Stimulated activated CD4-positive, alpha-beta T cell treated with anti-CD3 and anti-CD28 coated beads, Interleukin-4, amount 100 ng/mL, for 4 hours (primary cell): ENCODE data around the gene LCE5A.
"Not testable (repeated sequence)": the region's sequence is repeated elsewhere in the genome, so short reads cannot be mapped to it uniquely, and the experiment has no call there.

Experiments
- DNase-seq, 2 experiments: peaks; one replicate each; pipeline ENCODE4 v3.0.0-alpha.2; 2020

Gene LCE5A, protein sequence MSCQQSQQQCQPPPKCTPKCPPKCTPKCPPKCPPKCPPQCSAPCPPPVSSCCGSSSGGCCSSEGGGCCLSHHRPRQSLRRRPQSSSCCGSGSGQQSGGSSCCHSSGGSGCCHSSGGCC

DNA sequence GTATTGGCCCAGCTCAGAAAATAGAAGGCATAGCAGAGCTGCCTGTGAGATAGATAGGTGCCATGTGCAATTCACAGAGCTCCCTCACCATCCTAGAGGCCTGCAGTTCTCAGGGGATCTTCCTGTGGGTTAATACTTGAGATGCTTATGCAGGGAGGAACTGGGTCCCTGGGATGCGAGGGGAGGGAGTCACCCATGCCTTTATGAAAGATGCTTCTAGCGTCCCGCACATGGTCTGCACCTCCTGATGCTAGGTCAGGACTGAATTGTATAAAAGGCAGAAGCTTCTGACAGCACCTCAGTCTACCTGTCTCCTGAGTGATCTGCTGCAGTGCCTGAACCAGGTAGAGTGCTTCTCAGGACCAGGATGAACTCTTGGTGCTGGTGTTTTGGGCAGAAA lies at the start of gene LCE5A:
LCE5A (plus strand) TSS at position 301 of the 400 bp plus-strand sequence. CDS start 732 bp downstream, outside the sequence.
- DNase-seq, result no peak

DNA sequence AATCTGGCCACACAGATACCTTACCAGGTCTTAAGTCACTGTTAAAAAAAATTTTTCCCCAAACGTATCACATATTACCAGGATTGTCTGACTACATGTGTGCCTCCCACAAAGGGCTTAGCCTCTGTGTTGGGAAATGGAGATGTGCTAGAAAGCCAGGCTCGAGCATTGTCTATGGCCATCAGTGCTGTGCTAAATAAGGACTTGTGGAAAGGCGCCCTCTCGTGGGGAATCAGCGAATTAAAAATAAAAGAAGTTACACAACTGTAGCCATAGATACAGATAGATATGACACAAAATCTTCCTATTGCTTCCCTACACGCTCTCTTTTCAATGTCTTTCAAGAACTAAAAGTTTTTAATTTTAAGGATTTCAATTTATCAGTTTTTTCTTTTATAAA lies 49.1 kb upstream of the LCE5A start:
- peak; percentile 35 to 36 for DNase-seq

- no peak for DNase-seq
Measured at GRCh38 chr1:152462636-152463035, 48.0 kb upstream of the LCE5A start.

DNA sequence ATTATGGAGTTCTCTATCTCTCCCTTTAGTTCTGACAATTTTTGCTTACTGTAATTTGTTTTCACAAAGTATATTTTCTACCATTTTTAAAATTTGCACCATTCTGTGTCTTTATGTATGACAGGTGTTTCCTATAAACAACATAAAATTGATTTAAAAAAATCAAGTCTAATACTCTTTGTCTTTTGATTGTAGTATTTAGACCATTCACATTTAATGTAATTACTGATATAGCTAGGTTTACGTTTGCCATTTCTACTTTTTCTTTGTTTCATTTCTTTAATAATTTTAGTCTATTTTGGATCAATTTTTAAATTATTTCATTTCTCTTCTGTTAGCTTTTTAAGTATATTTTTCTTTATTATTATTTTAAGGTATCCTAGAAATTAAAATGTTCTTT lies 44.4 kb upstream of the LCE5A start:
- no peak for DNase-seq

GRCh38 chr1:152473887-152474537 lies 36.6 kb upstream of the LCE5A start:
- no peak for DNase-seq

GRCh38 chr1:152479792-152480595 lies 30.6 kb upstream of the LCE5A start:
- DNase-seq, result peak; percentile 45 to 54

DNA sequence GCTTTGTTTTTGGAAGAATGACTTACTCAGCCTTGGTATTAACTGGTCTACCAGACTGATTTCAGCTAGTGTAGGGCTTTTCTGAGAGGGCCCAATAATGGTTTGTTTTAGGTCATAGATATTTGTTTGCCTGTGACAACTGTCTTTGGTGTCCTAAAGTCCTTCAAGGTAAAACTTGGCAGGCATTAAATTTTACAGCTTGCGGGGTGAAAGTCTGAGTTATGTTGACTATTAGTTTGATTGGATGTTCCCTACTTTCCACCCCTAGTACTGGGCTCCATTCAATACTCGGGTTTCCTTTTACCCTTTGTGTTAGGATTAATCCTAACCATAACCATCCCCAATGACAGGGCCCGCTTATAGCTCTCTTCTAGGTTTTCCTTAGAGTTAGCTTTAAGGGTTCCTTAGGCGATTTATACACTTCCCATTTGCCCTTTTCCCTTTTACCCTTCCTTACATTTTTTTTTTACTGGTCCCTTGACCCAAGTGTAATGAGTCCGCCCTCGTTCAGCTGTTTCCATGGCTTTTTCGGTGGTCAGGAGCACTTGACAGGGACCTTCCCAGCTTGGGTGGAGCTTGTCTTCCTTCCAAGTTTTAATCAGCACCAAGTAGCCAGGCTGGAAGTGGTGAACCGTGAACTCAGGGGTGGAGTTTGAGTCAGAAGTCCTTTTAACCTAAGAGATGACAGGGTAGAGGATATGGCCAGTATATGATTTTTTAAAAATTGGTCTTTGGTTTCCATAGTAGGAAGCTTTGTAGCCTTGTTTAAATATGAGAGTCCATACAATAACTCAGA lies 28.5 kb upstream of the LCE5A start:
- no peak for DNase-seq

DNA sequence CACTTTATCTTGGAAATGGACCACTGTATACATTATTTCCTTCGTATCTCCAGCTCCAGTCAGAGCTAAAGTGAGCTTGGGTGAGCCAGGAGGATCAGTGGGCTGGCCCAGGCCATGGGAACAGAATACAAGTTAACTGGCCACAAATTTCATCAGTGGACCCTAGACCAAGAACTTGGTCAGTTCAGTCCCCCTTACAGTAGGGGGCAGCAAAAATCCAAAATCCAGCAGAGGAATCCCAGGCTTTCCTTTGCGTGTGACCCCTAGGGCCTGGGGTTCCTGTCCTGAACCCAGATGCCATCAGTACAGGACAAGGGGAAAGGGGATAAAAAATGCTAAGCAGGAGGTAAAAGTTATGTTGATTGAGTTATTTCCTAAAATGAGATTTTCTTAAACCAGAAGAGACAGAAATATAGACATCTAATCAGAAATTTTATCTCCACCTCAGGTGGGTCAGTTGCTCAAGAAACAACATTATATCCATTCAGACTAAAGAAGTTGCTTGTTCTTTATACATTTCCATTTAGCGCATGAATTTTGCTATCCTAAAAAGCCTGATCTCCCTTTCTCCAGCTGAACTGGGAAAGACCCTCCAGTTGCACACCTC lies 24.1 kb upstream of the LCE5A start:
- no peak for DNase-seq

DNA sequence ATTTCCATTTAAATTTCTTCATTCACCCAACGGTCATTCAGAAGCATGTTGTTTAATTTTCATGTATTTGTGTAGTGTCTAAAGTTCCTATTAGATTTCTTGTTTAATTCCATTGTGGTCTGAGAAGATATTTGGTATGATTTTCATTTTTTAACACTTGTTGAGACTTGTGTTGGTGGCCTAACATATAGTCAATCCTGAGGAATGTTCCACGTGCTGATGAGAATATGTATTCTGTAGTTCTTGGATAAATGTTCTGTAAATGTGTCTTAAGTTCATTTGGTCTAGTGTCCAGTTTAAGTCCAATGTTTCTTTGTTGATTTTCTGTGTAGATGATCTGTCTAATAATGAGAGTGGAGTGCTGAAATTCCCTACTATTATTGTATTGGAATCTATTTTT lies 22.7 kb upstream of the LCE5A start:
- no peak for DNase-seq

DNA sequence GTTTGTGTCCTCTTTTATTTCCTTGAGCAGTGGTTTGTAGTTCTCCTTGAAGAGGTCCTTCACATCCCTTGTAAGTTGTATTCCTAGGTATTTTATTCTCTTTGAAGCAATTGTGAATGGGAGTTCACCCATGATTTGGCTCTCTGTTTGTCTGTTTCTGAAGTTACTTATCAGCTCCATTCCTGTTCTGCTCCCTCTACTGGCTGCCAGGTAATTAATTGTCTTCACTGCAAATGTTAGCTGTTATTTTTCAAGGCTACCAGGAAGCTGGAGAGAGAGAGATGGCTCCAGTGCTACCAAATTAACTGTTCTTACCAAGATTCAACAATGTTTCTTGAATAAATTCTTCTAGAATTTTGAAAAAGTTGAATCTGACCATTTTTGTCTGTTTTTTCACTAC lies 19.1 kb upstream of the LCE5A start:
- not testable (repeated sequence) for DNase-seq

DNA sequence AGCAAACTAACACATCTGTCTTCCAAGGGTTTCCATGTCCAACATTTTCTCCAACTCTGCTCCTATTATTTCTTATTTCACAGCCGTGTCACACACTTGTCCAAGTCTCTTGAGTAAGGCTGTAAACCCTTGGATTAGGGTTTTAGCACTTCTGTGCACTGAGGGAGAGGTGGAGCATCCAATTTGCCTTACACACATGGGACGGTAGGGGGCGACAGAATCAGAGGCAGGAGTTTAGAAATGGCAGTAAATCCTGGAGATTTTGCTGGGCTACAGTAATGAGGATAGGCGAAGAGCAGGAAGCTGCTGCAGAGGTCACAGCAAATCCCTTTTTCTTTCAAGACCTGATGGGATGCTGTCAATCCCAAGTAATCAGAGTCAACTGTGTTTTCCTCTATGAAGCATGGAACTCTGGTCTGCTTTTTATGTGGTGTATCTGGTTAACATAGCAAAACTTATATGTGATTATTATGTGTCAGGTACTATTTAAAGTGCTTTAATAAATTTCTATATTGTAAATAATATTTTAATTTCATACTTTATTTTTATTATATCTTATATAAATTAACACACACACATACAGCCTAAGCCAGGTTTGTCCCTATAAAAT lies 15.4 kb upstream of the LCE5A start:
- DNase-seq, result no peak

DNA sequence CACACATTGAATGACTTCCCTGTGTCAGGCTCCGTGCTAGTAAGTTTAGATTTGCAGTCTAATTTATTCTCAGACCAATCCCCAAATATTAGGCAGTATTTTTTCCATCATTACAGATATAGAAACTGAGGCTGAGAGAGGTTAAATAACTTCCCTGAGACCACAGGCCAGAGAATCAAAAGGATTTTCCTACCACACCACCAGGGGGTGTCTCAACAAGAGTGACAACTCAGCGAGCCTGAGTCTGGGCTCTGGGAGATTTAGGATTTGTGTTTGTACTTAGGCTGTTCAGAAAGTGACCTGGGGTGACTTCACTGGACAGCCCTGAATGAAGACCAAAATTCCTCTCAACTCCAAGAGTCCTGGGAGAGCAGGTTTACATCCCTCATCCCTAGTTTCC lies 13.3 kb upstream of the LCE5A start:
- DNase-seq, result no peak

DNA sequence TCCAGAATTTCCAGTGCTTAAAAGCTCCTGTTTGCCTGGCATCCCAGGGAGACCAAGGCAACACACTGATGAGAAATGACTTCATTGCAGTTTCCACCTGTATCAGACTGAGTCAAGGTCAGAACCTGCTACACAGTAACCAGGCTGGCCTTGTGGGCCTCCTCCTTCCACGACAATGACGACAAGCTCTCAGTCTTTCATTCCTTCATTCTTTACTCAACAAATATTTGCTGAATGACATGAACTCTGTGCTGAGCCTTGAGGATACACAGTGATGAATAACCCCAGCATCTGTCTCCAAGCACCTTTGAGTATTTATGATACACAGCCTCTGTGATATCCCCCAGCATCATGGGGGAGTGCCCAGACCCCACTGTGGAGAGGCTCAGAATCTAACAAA lies 8.9 kb upstream of the LCE5A start:
- no peak for DNase-seq

- no peak for DNase-seq
Measured at GRCh38 chr1:152502496-152503180, 8.0 kb upstream of the LCE5A start.

- no peak for DNase-seq
Measured at GRCh38 chr1:152505083-152505482, 5.5 kb upstream of the LCE5A start.

GRCh38 chr1:152506899-152507498 lies 3.6 kb upstream of the LCE5A start:
- no peak for DNase-seq

DNA sequence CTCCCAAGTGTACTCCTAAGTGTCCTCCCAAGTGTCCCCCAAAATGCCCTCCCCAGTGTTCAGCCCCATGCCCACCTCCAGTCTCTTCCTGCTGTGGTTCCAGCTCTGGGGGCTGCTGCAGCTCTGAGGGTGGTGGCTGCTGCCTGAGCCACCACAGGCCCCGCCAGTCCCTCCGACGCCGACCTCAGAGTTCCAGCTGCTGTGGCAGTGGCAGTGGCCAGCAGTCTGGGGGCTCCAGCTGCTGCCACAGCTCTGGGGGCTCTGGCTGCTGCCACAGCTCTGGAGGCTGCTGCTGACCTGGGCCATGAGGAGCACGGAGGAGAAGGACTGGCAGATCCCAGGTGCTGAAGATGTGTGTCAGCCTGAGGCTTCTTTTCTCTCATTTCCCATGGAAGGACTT lies 993 bp downstream of the LCE5A start:
- no peak for DNase-seq

DNA sequence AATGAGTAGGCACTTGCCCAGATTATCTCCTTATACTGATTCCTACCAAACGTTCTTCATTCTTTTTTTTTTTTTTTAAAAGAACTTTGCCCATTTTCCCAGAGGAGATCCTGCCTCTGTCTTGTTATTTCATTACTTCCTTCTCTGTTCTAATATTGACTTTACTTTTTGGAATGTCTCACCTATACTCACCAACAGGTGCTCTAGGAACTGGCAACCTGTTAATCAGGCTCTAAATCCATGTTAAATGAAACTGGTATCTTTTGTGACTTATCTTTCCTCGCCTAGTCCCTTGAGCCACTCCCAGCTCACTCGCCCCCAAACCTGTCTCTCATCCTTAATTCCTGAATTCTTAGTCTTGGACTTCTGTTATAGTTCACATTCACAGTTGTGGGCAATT lies 2.5 kb downstream of the LCE5A start:
- no peak for DNase-seq

GRCh38 chr1:152514715-152515433 lies 4.3 kb downstream of the LCE5A start:
- DNase-seq, result no peak

DNA sequence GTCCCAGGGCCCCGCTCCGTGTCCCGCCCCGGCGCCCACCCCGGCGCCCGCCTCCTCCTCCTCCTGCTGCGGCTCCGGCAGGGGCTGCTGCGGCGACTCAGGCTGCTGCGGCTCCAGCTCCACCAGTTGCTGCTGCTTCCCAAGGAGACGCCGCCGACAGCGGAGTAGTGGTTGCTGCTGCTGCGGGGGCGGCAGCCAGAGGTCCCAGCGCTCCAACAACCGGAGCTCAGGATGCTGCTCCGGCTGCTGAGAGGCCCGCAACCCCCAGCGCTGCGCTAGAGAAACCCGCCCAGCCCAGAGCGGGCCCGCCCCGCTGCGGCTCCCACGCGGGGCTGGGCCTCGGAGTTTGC lies 4.8 kb downstream of the LCE5A start:
- DNase-seq, result no peak

GRCh38 chr1:152516082-152516481 lies 5.5 kb downstream of the LCE5A start:
- no peak for DNase-seq
